GM12878 (cell line): Measurements from ENCODE around the gene SKIDA1. TPM values are rescaled to one million over a fixed set of nuclear protein-coding genes. Genes with fewer than 3 reads are reported as not detected.

Experiments
- ATAC-seq: fragments of 200-7000 bp; cut with Tn5 transposase; 3 replicates; pipeline ENCODE4 v1.9.1; 2020; ENCODE audit warnings: mild to moderate bottlenecking, moderate library complexity
- BruUV-seq: library from RNA; stranded (reverse); fragments of 400-500 nt; replicated peaks from 2 replicates; lab custom pipeline; 2021; lab: Mats Ljungman, UMichigan
- CTCF ChIA-PET: fragments of 300-600 bp; sonication (Branson Sonifier 250); formaldehyde crosslinking; extraction: SDS; loops from one replicate; lab custom pipeline; 2021; ENCODE audit warnings: inconsistent platforms; lab: Yijun Ruan, JAX
- POLR2A ChIA-PET: fragments of 350-600 bp; formaldehyde crosslinking; extraction: SDS; loops from one replicate; lab custom pipeline; 2021; ENCODE audit warnings: inconsistent platforms; lab: Charles Lee
- RAD21 ChIA-PET: fragments of 300-600 bp; sonication (Branson Sonifier 250); formaldehyde crosslinking; loops from one replicate; lab custom pipeline; 2023; ENCODE audit warnings: antibody characterized with exemption; ENCODE audit not compliant: unreplicated experiment; lab: Charles Lee
- SMC1A ChIA-PET: fragments of 300-600 bp; sonication (Branson Sonifier 250); formaldehyde crosslinking; loops from one replicate; lab custom pipeline; 2023; ENCODE audit not compliant: unreplicated experiment, uncharacterized antibody; lab: Charles Lee
- DNase-seq: peaks from one replicate; pipeline ENCODE4 v3.0.0-alpha.2; 2011; ENCODE audit warnings: low read depth, low spot score
- FAIRE-seq: peaks from 3 replicates; lab custom pipeline; 2011; peaks lifted over from hg19 to GRCh38; lab: Jason Lieb, UNC
- H2AFZ ChIP-seq: 2 replicates; pipeline ENCODE4 v1.6.0; 2011; ENCODE audit warnings: low read depth, low read length, control low read depth; ENCODE audit not compliant: control insufficient read depth
- H3K27ac ChIP-seq: 2 replicates; pipeline ENCODE4 v1.5.1; 2011; ENCODE audit warnings: control low read depth; ENCODE audit not compliant: control insufficient read depth, insufficient read depth
- H3K27me3 ChIP-seq, 2 experiments: replicated peaks in 1 of 2; 2 replicates each; pipeline versions ENCODE4 v1.6.0 to v1.6.1; 2011; ENCODE audit warnings: low read length in 1 of 2; ENCODE audit not compliant: control insufficient read depth in 2 of 2, insufficient read depth in 2 of 2
- H3K36me3 ChIP-seq, 2 experiments: 2 replicates each; pipeline ENCODE4 v1.5.1; 2011; ENCODE audit warnings: low read length in 1 of 2; ENCODE audit not compliant: control insufficient read depth in 2 of 2, insufficient read depth in 2 of 2
- H3K4me1 ChIP-seq: 2 replicates; pipeline ENCODE4 v1.6.1; 2011; ENCODE audit warnings: mild to moderate bottlenecking, low read length, moderate library complexity, mixed read lengths; ENCODE audit not compliant: control insufficient read depth, insufficient read depth
- H3K4me2 ChIP-seq: 2 replicates; pipeline ENCODE4 v1.6.0; 2011; ENCODE audit warnings: control low read depth; ENCODE audit not compliant: control insufficient read depth, insufficient read depth
- H3K4me3 ChIP-seq: fragments of 200-600 bp; sonication (generic); 2 replicates; pipeline ENCODE4 v1.5.1; 2016
- H3K79me2 ChIP-seq: 2 replicates; pipeline ENCODE4 v1.6.0; 2011; ENCODE audit warnings: low read length; ENCODE audit not compliant: control insufficient read depth, insufficient read depth
- H3K9ac ChIP-seq: 2 replicates; pipeline ENCODE4 v1.8.0; 2011; ENCODE audit warnings: low read length, control low read depth, mixed read lengths; ENCODE audit not compliant: control insufficient read depth, insufficient read depth
- H3K9me3 ChIP-seq: replicated peaks from 3 replicates; pipeline ENCODE4 v1.5.1; 2011; ENCODE audit warnings: mild to moderate bottlenecking, low read length; ENCODE audit not compliant: control insufficient read depth, insufficient read depth
- H4K20me1 ChIP-seq: 2 replicates; pipeline ENCODE4 v1.6.0; 2011; ENCODE audit not compliant: control insufficient read depth, insufficient read depth
- BCL11A ChIP-seq: IDR thresholded peaks from 2 replicates; pipeline ENCODE4 v1.6.1; 2011; ENCODE audit warnings: low read depth, low read length
- IKZF1 ChIP-seq: fragments of 450-650 bp; conservative IDR thresholded peaks from 2 replicates; pipeline ENCODE4 v1.6.1; 2017; ENCODE audit warnings: antibody characterized with exemption, mild to moderate bottlenecking
- JUNB ChIP-seq: IDR thresholded peaks from 2 replicates; pipeline ENCODE4 v1.6.1; 2016; ENCODE audit warnings: antibody characterized with exemption, mild to moderate bottlenecking
- MXI1 ChIP-seq: fragments of 150-350 bp; IDR thresholded peaks from 2 replicates; pipeline ENCODE4 v1.6.1; 2011; ENCODE audit warnings: low read depth, mild to moderate bottlenecking, inconsistent platforms, low read length, improper control_type of control experiment
- NFYB ChIP-seq: IDR thresholded peaks from 2 replicates; pipeline ENCODE4 v1.6.1; 2011; ENCODE audit warnings: low read depth, mild to moderate bottlenecking, low read length, improper control_type of control experiment, moderate library complexity; ENCODE audit not compliant: insufficient read depth
- NR2F1 ChIP-seq: fragments of 450-650 bp; conservative IDR thresholded peaks from 2 replicates; pipeline ENCODE4 v1.6.1; 2017; ENCODE audit warnings: mild to moderate bottlenecking
- PML ChIP-seq: IDR thresholded peaks from 2 replicates; pipeline ENCODE4 v1.6.1; 2012; ENCODE audit warnings: low read length, inconsistent platforms
- POLR2AphosphoS2 ChIP-seq: IDR thresholded peaks from 2 replicates; pipeline ENCODE4 v1.6.1; 2011; ENCODE audit warnings: low read depth, mild to moderate bottlenecking, low read length, improper control_type of control experiment, moderate library complexity
- RAD21 ChIP-seq: IDR thresholded peaks from 2 replicates; pipeline ENCODE4 v1.6.1; 2011; ENCODE audit warnings: mild to moderate bottlenecking, low read depth, low read length, moderate library complexity; ENCODE audit not compliant: insufficient read depth
- RAD51 ChIP-seq: fragments of 450-650 bp; IDR thresholded peaks from 2 replicates; pipeline ENCODE4 v1.6.1; 2016; ENCODE audit warnings: moderate library complexity, mild to moderate bottlenecking, inconsistent platforms
- SKIL ChIP-seq: fragments of 450-650 bp; IDR thresholded peaks from 2 replicates; pipeline ENCODE4 v1.6.1; 2017; ENCODE audit warnings: mild to moderate bottlenecking, low read depth, inconsistent platforms; ENCODE audit not compliant: poor library complexity, severe bottlenecking
- SPI1 ChIP-seq: IDR thresholded peaks from 2 replicates; pipeline ENCODE4 v1.6.1; 2011; ENCODE audit warnings: low read depth, mild to moderate bottlenecking, low read length, moderate library complexity, borderline replicate concordance; ENCODE audit not compliant: insufficient read depth
- WGBS: methylation state at CpG from one replicate; pipeline ENCODE4 v1.1.6; 2016; ENCODE audit warnings: low lambda C conversion rate; ENCODE audit not compliant: insufficient replicate concordance, insufficient coverage; ENCODE audit errors: missing lambda C conversion rate; 5-methylcytosine and 5-hydroxymethylcytosine counted together
- in situ Hi-C: fragments of 300-500 bp; cut with MboI; formaldehyde crosslinking; loops from 9 replicates; pipeline ENCODE4 v1.14.3; 2018; ENCODE audit warnings: mixed read lengths
- intact Hi-C: fragments of 100-400 bp; cut with micrococcal nuclease; formaldehyde crosslinking; loops from one replicate; pipeline ENCODE4 v1.14.2; 2022; ENCODE audit not compliant: unreplicated experiment
- polyA plus RNA-seq, 11 experiments: library from polyadenylated mRNA; depleted of rRNA in 4 of 11; unstranded in 6 of 11; stranded (reverse) in 5 of 11; fragments of >200 nt; fragmentation: Nextera tagmentation in 4 of 11; fragmentation: Illumina TruSeq in 1 of 11; extraction: Ambion mirVana in 4 of 11; extraction: Trizol in 1 of 11; gene quantifications; 1 replicate in 1 of 11; 2 replicates in 10 of 11; pipeline versions ENCODE4 v1.2.1 to v1.2.3, GENCODE V29; 2011 to 2016; ENCODE audit warnings: inconsistent platforms in 2 of 11, missing spikeins in 2 of 11, low read depth in 1 of 11
- total RNA-seq, 4 experiments: library from RNA; depleted of rRNA in 3 of 4; stranded (reverse); fragments of >200 nt in 3 of 4; fragmentation: Illumina TruSeq in 1 of 4; extraction: Trizol in 1 of 4; gene quantifications; 2 replicates each; pipeline versions ENCODE4 v1.2.1 to v1.2.3, GENCODE V29; 2013 to 2021

Gene SKIDA1
- total and polyA plus RNA-seq, 10 of the 15 experiments (the other 5 are each of a cell fraction or from before 2014, with no cell fraction given), result 0.05 to 0.90 (median 0.28) TPM

GRCh38 chr10:21467633-21468032 lies 57.8 kb downstream of the SKIDA1 start:
- H3K4me2 ChIP-seq, result no peak overlapping the region
- intact Hi-C loops (no loop called here), in situ Hi-C loops (no loop called here)
- no peaks in the 10 kb centered on the region for H3K9me3 ChIP-seq
- FAIRE-seq (no peak), ATAC-seq (no peak), DNase-seq (no peak)
- H3K27ac ChIP-seq, result no peak overlapping the region
- no peaks in the 10 kb centered on the region for H3K79me2 ChIP-seq
- H2AFZ ChIP-seq, result no peak overlapping the region
- no peaks in the 10 kb centered on the region for H3K36me3 ChIP-seq
- ChIA-PET RAD21 (no interaction called here), SMC1A (interaction anchor here (0.6 to 0.8 kb wide), 2 partner anchors 11 to 25 kb away, joined by 3 read pairs; no protein-coding TSS in a partner anchor), POLR2A (no interaction called here), CTCF (no interaction called here)
- TF ChIP-seq IKZF1 (no peak), SKIL (no peak), PML (no peak), JUNB (no peak), BCL11A (no peak), RAD21 (no peak), MXI1 (no peak), SPI1 (no peak), RAD51 (no peak), NR2F1 (no peak), POLR2AphosphoS2 (no peak), NFYB (no peak)
- H3K9ac ChIP-seq, result no peak overlapping the region
- WGBS, result 100% methylated on average over 1 of the region's 1 CpG
- no peak overlapping the region for H3K4me3 ChIP-seq
- H4K20me1 ChIP-seq, result no peaks in the 10 kb centered on the region
- no peaks in the 10 kb centered on the region; a peak in 1 of 4 replicates for H3K27me3 ChIP-seq
- no TSS peak for BruUV-seq
- no peaks in the 10 kb centered on the region for H3K4me1 ChIP-seq
